ENCODE data around the gene POLR2A.
"Not testable (repeated sequence)": the region's sequence is repeated elsewhere in the genome, so short reads cannot be mapped to it uniquely, and the experiment has no call there.

POLR2A gene

GRCh38 chr17:7460850-7461660 is 23.1 kb upstream of the POLR2A start:
- no peak for DNase-seq (ENCODE audit: low spot score)

DNA sequence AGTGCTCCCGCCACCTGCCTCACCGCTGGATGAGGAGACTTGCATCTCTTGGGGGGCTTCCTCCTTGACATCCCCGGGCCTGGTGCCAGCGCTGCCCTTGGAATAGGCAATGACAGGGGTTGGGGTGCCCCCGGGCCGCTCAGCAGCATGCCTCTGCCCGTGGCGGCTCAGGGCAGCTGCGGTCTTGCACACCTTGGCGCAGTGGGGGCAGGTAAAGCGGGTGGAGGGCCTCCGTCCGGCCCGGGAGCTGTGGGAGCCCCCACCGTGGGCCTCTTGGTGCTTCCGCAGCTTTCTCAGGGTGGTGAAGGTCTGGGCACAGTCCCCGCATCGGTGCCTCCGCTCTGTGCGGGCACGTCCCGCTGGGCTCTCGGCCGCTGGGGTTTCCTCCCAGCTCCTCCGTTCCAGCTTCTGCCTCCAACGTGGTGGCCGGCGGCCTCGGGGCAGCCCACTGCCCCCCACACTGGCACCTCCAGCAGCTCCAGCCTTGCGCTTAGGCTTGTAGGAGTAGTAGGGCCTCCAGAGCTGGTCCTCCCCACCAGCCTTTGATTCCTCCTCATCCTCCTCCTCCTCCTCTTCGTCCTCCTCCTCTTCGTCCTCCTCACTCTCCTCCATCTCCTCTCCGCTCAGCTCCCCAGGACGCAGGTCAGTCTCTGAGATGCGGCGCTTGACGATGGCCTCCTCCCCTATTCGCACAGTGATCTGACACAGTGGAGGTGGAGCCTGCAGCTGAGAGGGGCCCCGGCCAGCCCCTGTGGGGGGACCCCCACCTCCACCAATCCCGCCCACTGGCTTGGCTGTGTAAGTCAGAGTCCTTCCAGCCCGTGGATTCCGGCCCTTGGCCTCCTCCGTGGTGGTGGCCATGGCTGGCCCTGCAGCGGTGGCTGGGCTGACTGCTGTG is 21.4 kb upstream of the POLR2A start:
- no peak for DNase-seq (ENCODE audit: low spot score)

DNA sequence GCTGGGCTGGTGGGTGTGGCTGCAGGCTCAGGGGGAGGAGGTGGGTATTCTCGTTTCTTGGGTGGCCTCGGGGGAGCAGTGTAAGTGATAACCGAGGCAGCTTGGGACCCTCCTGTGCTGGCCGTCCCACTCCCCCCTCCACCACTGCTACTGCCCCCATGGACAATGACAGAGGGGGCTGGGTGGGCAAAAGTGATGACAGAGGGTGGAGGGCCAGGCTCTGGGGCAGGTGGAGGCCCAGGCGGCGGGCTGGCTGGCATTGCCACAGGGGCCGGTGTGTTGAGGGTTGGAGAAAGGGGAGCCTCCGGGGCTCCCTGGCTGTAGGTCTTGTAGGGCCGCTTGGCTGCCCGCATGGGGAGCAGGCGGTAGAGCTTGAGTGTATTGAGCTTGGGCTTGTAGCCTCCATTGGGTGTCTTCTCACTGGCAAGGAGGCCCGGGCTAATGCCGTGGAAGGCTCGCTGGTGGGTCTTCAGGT is 20.8 kb upstream of the POLR2A start:
- DNase-seq (ENCODE audit: low spot score), result no peak

GRCh38 chr17:7464081-7464480 is 20.1 kb upstream of the POLR2A start:
- no peak for DNase-seq (ENCODE audit: low spot score)

- DNase-seq (ENCODE audit: low spot score), result no peak
Observed at GRCh38 chr17:7465597-7466275, 18.4 kb upstream of the POLR2A start.

DNA sequence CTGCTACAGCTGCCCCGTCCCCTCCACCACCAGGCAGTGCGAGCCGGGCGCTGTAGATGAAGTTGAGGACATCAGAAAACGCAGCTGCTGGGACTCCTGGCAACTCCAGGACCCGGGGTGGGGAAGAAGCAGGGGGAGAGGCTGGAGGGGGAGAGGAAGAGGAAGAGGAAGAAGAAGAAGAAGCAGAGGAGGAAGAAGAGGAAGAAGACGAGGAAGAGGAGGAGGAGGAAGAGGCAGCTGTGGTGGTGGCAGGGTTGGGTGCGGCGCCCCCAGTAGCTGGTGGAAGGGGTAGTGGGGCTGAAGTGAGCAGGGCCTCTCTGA is 17.9 kb upstream of the POLR2A start:
- no peak for DNase-seq (ENCODE audit: low spot score)

DNA sequence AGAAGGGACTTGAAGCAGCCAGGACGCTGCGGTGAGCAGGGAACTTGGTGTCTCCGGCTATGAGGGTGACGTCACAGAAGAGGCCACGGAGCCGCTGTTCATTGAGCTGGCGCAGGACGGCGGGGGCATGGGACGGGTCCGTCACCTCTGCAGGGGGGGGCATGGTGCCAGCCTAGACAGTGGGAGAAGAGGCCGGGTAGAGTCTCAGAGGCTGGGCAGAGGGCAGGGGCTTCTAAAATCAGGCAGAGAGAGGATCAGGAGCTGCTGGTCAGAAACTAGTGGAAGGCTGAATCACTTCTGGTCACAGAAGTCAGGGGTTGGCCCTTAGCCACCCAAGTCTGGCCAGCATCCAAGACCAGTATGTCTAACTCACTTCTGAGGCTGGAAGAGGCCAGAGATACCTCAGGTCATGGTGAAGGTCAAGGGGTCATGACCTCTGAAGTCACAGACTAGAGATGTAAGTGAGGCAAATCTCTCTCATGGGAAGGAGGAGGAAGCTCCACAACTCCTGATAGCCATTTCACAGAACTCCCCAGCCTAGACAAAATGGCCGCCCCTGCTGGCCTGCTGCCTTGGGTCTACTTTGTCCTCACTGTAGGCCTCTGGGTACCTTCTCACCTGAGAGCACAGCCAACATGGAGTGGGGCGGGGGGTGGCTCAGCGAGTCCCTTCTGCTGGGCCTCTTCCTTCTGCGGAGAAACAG is 17.4 kb upstream of the POLR2A start:
- DNase-seq (ENCODE audit: low spot score), result no peak

DNA sequence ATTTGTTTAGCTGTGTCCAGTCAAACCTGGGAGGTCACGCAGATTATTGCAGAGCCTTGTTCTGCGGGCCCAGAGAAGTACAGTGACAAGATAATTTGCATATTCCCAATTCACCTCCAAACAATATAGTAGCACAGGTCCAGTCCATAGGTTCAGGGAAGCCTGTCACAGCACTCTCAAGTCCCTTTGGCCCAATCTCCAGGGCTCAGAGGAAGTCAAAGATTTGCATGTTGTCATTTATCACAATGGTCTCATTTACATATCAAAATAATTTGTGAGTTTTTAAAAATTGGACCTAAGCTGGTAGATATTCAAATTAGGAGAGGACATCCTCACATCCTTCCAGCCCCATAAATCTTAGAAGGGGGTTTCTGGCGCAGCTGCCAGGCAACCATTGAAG is 16.7 kb upstream of the POLR2A start:
- DNase-seq (ENCODE audit: low spot score), result no peak

GRCh38 chr17:7468290-7468689 is 15.9 kb upstream of the POLR2A start:
- DNase-seq (ENCODE audit: low spot score), result no peak

DNA sequence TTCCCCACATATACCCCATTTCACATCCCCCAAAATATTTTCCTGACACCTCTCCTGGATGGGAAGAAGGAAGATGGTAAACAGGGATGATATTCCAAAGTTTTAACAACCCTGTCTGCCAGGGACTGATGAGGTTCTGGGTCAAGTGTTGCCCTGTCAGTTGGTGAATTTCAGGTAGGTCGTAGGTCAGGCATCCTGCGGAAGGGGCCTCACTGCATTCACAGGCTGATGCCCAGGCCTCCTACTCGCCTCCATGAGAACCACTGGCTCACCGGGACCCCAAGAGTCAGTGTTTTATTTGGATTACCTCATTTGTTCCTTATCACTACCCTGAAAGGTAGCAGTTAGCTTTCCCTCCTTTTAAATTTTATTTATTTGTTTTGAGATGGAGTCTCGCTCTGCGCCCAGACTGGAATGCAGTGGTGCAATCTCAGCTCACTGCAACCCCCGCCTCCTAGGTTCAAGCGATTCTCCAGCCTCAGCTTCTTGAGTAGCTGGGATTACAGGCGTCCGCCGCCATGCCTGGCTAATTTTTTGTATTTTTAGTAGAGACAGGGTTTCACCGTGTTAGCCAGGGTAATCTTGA is 15.3 kb upstream of the POLR2A start:
- no peak for DNase-seq (ENCODE audit: low spot score)

DNA sequence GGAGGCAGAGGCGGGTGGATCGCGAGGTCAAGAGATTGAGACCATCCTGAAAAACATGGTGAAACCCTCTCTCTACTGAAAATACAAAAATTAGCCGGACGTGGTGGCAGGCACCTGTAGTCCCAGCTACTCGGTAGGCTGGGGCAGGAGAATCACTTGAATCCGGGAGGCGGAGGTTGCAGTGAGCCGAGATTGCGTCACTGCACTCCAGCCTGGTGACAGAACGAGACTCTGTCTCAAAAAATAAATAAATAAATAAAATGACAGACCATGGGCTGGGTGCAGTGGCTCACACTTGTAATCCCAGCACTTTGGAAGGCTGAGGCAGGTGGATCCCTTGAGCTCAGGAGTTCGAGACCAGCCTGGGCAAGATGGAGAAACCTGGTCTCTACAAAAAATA is 14.3 kb upstream of the POLR2A start:
- DNase-seq (ENCODE audit: low spot score), result not testable (repeated sequence)

DNA sequence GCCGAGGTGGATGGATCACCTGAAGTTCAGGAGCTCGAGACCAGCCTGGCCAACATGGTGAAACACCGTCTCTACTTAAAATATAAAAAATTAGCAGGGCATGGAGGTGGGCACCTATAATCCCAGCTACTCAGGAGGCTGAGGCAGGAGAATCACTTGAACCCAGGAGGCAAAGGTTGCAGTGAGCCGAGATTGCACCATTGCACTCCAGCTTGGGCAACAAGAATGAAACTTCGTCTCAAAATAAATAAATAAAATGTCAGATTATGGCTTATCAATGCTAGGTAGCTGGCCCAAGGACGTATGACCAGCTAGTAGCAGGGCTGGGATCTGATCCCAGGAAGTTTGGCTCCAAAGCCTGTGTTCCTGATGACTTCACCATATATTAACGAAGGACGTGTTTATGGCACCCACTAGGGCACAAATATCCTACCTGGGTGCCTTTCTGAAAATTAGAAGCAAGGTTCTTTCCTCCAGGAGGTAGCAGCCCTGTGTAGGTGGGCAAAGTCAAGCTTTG is 13.7 kb upstream of the POLR2A start:
- not testable (repeated sequence) for DNase-seq (ENCODE audit: low spot score)

DNA sequence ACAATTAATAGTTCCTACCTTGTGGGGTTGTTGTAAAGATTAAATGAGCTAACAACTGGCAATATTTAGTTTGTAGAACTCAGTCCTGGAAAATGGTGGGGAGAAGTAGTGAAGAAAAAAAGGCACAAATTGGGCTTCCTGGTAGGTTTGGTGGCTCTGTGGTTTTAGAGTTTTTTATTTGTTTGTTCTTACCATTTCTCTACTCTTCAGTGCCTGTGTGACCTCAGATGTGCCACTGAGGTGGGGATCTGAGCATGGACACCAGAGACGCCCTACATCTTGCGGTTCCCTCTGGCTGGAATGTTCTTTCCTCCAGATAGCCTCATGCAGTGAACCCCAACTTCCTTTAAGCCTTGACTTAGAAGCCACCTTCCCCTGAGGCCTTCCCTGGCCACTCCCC is 12.4 kb upstream of the POLR2A start:
- DNase-seq (ENCODE audit: low spot score), result no peak

- not testable (repeated sequence) for DNase-seq (ENCODE audit: low spot score)
Observed at GRCh38 chr17:7474767-7475166, 9.4 kb upstream of the POLR2A start.

GRCh38 chr17:7475764-7476422 is 8.3 kb upstream of the POLR2A start:
- DNase-seq (ENCODE audit: low spot score), result no peak

DNA sequence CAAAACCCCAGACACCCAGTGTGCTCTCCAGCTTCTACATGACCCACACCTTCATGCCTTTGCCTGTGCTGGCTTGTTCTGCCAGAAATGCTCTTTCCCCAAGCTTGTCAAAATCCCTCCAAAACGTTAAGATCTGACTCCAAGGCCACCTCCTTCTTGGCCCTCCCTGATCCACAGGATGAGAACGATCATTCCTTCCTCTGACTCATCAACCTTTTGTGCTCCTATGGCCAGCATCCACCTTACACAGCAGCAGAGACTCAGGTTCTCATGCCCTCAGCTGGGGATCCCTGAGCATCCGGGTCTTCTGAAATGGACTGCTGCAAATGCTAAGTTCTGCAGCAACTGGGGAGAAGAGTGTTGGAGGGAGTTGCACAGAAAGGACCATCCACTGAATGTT is 7.7 kb upstream of the POLR2A start:
- no peak for DNase-seq (ENCODE audit: low spot score)

- no peak for DNase-seq (ENCODE audit: low spot score)
Observed at GRCh38 chr17:7476951-7477350, 7.2 kb upstream of the POLR2A start.

DNA sequence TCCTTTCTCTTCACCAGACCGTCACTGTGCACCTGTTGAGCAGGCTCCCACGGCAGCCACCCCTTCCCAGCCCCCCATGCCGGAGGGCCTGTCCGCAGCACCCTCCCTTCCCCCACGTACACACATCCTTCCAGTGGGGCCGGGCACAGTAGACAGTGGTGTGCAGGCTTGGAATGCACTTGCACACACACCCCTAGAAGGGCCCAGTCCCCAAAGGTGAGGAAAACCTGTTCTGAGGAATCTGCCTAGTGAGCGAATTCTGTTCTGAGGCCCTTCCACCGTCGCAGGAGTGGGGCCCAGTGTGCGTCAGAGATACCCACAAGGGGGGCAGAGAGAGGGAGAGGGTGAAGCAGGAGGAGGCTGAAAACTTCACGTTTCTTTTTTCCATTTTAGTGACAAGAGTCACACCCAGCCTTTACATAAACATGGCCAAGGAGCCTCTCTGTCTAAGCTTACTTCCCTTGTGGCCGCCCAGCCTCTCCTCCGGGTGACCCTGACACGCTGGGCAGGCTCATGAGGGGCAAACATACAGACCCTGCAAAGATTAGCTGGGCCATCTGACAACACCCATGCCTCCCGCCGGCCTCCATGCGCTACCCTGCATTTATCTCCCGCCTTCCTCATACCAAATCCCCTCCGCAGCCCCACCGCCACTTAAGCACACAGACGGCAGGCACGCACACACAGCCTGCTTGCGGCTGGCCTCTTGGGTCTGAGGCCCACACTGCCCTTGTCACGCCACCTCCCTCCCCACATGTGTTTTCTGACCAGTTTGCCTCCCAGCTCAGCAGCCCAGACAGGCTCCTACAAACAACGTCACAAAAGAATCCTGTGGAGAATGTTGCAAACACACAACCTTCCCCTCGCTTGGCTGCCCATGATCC is 6.5 kb upstream of the POLR2A start:
- no peak for DNase-seq (ENCODE audit: low spot score)

DNA sequence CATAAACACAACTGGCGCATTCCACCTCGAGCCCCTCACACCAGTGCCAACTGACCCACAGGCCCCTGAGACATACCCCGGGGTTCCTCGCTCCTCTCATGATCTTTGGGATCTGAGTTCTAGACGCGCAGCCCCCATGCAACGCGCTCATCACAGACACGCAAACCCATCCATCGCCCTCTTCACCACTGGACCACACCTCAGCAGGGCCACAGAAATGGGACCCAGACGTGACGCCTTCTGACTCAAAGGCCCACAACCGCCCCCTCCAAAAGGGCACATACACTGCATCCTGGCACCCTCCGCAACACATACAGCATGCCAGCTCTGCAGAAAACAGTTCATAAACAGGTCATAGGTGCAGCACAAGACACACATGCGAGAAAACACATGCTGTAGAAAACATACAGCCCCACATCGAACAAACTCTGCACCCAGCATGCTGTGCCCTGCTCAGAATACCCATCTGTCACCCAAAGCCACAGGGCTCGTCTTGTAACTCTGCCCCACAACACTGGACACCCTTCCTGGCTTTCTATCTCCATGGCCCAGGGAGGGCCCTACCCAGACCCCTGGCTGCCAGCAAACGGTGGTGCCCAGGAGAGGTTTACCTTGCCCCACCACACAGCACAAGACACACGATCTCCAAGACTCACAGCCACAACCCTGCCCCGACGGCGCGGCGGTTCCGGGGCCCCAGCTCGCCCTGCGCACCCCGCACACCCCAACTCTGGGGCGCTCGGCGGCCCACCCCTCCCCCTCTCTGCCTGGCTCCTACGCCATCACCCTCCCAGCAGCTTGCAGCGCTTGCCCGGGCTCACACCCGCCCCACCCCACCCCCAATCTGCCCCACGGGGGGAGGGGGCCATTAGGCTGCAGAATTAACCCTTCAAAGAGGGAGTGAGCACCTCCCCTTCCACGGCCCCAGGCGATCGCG is 5.6 kb upstream of the POLR2A start:
- DNase-seq (ENCODE audit: low spot score), result no peak
